Glutamatergic neuron (in vitro differentiated cells): Measurements from ENCODE around the gene PALM. TPM values are rescaled to one million over a fixed set of nuclear protein-coding genes. Genes with fewer than 3 reads are reported as not detected.
A peak's percentile ranks its signal among the peaks of the same experiment; 100 is the strongest.
"Not testable (repeated sequence)": the region's sequence is repeated elsewhere in the genome, so short reads cannot be mapped to it uniquely, and the experiment has no call there.

ENCODE experiments used
- DNase-seq: peaks from one replicate; pipeline ENCODE4 v3.0.0; 2022
- H3K27ac Mint-ChIP-seq: one replicate; pipeline ENCODE4 v1.8.0; 2020; ENCODE audit warnings: mild to moderate bottlenecking, mixed read lengths, inconsistent platforms; ENCODE audit not compliant: unreplicated experiment
- H3K27me3 Mint-ChIP-seq: one replicate; pipeline ENCODE4 v1.8.0; 2020; ENCODE audit warnings: mild to moderate bottlenecking, moderate library complexity, mixed read lengths, inconsistent platforms; ENCODE audit not compliant: unreplicated experiment
- H3K36me3 Mint-ChIP-seq: one replicate; pipeline ENCODE4 v1.8.0; 2020; ENCODE audit warnings: mild to moderate bottlenecking, mixed read lengths, inconsistent platforms; ENCODE audit not compliant: unreplicated experiment
- H3K4me1 Mint-ChIP-seq: one replicate; pipeline ENCODE4 v1.8.0; 2020; ENCODE audit warnings: mild to moderate bottlenecking, low read depth, mixed read lengths, inconsistent platforms; ENCODE audit not compliant: unreplicated experiment
- H3K4me3 Mint-ChIP-seq: one replicate; pipeline ENCODE4 v1.8.0; 2020; ENCODE audit warnings: mild to moderate bottlenecking, mixed read lengths, inconsistent platforms; ENCODE audit not compliant: unreplicated experiment
- H3K9me3 Mint-ChIP-seq: one replicate; pipeline ENCODE4 v1.8.0; 2020; ENCODE audit warnings: mild to moderate bottlenecking, moderate library complexity, mixed read lengths, inconsistent platforms; ENCODE audit not compliant: unreplicated experiment
- total RNA-seq: library from RNA; stranded (reverse); fragmentation: NEBNext Ultra II Directional; extraction: Animal tissue kit (Norgen Biotek cat#: 25700); gene quantifications from one replicate; pipeline ENCODE4 v1.2.1, GENCODE V29; 2021; ENCODE audit not compliant: unreplicated experiment
- TF ChIP-seq, protein P1 (sequence below): fragments of 200-600 bp; sonication (generic); IDR thresholded peaks from one replicate; pipeline ENCODE4 v1.5.0; 2021; ENCODE audit not compliant: partially characterized antibody, unreplicated experiment

The PALM gene
- total RNA-seq, 1 donor from 2014 or later, result 349 TPM

DNA sequence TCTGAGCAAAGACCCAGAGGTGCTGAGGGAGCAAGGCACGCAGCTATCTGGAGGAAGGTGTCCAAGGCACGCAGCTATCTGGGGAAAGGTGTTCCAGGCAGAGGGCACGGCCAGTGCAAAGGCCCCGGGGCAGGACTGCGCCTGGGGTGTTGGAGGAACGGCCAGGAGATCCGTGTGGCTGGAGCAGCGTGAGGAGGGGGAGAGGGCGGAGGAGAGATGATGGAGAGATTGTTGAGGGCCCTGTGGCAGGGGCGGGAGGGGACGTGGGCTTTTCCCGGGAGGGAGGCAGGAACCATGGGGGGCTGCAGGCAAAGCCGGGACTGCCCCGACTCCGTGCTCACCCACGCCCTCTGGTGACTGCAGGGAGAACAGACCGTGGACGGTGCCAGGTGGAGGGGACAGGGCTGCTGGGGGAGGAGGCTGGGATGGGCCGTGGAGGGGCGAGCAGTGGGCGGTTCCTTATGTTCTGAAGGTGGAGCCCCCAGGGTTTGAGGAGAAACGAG is 28.9 kb downstream of the PALM start:
- Mint-ChIP-seq H3K4me1 (peaks cover 2% of the 10 kb centered on the region), H3K27me3 (peaks cover 35% of the 10 kb centered on the region), H3K9me3 (peaks cover 38% of the 10 kb centered on the region), H3K27ac (peak overlapping the region; percentile 28), H3K36me3 (no peaks in the 10 kb centered on the region), H3K4me3 (no peak overlapping the region)
- DNase-seq, result peak; percentile 76
- TF ChIP-seq, protein P1, sequence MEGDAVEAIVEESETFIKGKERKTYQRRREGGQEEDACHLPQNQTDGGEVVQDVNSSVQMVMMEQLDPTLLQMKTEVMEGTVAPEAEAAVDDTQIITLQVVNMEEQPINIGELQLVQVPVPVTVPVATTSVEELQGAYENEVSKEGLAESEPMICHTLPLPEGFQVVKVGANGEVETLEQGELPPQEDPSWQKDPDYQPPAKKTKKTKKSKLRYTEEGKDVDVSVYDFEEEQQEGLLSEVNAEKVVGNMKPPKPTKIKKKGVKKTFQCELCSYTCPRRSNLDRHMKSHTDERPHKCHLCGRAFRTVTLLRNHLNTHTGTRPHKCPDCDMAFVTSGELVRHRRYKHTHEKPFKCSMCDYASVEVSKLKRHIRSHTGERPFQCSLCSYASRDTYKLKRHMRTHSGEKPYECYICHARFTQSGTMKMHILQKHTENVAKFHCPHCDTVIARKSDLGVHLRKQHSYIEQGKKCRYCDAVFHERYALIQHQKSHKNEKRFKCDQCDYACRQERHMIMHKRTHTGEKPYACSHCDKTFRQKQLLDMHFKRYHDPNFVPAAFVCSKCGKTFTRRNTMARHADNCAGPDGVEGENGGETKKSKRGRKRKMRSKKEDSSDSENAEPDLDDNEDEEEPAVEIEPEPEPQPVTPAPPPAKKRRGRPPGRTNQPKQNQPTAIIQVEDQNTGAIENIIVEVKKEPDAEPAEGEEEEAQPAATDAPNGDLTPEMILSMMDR, result peak; percentile 46

DNA sequence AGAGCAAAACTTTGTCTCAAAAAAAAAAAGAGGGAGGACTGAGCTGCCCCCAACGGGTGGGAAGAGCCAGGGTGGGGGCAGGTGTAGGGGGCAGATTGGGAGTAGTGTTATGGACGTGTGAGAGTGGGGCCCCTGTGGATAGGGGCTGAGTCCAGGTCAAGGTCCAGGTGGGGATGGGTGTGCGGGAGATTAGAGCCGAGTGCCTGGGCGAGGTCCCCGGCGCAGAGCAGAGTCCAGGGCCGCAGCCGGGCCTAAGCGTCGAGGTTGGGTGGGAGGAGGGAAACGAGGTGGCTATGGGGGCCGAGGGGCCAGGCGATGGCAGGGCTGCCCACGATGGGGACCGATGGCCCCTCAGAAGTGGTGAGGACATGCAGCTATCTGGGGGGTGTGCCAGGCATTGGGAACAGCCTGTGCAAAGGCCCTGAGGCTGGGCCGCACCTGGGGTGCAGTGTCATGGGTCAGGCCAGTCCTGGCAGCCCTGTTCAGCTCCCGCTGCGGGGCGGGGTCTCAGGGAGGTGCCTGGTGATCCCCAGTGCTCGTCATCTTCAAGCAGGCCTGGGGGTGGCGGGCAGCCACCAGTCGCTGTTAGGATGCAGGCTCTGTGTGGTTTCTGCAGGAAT is 29.9 kb downstream of the PALM start:
- Mint-ChIP-seq H3K27me3 (peaks cover 29% of the 10 kb centered on the region), H3K4me3 (no peak overlapping the region), H3K27ac (no peak overlapping the region), H3K36me3 (no peaks in the 10 kb centered on the region), H3K9me3 (peaks cover 37% of the 10 kb centered on the region), H3K4me1 (peaks cover 2% of the 10 kb centered on the region)
- TF ChIP-seq, protein P1, result no peak
- DNase-seq, result no peak

DNA sequence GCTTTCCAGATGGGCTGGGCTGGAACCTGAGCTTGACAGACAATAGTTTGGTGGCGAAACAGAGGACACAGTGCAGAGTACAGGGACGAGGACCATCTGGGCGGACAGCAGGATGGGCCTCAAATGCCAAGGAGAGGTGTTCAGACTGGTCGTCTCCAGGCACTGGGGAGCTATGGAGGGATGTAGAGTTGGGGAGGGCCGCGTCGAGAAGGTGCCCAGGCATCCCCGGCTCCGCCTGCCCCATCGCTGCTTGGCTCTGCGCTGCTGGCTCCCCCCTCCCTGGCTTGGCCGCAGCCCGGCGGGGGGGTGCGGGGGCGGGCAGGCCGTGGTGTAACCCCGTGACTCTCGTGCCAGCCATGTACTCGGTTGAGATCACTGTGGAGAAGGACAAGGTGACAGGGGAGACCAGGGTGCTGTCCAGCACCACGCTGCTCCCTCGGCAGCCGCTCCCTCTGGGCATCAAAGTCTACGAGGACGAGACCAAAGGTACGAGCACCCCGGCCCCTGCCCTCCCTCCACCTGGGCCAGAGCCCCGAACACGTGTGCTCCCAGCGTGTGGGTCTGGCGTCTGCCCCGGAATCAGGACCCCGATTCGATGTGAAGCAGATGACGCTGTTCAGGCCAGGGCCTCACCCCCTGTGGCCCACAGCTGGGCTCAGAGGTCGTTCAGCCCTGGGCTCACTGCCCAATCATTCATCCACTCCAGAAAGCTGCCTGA is 31.4 kb downstream of the PALM start:
- no peak for DNase-seq
- Mint-ChIP-seq H3K27ac (no peak overlapping the region), H3K36me3 (no peaks in the 10 kb centered on the region), H3K4me1 (no peaks in the 10 kb centered on the region), H3K27me3 (peaks cover 28% of the 10 kb centered on the region), H3K4me3 (no peak overlapping the region), H3K9me3 (peaks cover 38% of the 10 kb centered on the region)
- TF ChIP-seq, protein P1, result no peak

DNA sequence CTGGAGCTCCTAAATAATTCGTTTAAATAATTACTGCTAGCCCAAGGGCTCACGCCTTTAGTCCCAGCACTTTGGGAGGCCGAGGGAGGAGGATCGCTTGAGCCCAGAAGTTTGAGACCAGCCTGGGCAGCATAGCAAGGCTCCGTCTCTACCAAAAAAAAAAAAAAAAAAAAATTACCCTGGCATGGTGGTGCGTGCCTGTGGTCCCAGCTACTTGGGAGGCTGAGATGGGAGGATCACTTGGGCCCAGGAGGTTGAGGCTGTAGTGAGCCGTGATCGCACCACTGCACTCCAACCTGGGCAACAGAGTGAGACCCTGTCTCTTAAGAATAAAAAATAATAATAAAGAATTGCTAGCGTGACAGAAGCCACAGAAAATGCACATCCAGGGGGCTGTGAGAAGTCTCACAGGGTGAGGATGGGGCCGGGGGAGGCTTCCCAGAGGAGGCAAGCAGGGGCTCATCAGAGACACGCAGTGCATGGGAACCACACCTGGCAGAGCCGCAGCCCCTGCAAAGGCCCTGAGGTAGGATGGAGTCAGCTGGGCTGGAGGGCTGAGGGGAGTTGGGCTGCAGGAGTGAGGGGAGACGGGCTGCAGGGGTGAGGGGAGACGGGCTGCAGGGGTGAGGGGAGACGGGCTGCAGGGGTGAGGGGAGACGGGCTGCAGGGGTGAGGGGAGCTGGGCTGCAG is 32.2 kb downstream of the PALM start:
- not testable (repeated sequence) for DNase-seq, H3K27ac Mint-ChIP-seq, H3K4me3 Mint-ChIP-seq, H3K4me1 Mint-ChIP-seq, H3K36me3 Mint-ChIP-seq
- H3K27me3 Mint-ChIP-seq, result peaks cover 29% of the 10 kb centered on the region
- H3K9me3 Mint-ChIP-seq, result peaks cover 43% of the 10 kb centered on the region

DNA sequence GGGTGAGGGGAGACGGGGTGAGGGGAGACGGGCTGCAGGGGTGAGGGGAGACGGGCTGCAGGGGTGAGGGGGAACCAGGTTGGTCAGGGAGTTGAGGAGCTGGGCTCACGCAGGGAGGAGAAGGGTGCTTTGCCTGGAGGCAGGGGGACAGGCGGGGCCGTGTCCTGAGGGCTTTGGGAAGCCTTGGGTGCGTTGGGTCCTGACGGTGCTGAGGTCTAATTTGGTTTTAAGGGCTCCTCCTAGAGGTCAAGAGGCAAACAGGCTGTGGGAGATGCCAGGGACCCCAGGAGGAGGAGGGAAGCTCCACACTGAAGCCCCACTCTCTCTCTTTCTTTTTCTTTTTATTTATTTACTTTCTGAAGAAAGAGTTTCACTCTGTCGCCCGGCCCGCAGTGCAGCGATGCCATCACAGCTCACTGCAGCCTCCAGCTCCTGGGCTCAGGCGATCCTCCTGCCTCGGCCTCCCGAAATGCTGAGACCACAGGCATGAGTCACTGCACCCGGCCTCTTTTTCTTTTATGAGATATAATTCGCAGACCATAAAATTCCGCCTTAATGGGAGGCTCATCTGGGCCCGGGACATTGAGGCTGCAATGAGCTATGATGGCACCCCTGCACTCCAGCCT is 32.9 kb downstream of the PALM start:
- Mint-ChIP-seq H3K27ac (peak overlapping the region; percentile 55), H3K9me3 (peaks cover 44% of the 10 kb centered on the region), H3K36me3 (no peaks in the 10 kb centered on the region), H3K27me3 (peaks cover 30% of the 10 kb centered on the region), H3K4me3 (no peak overlapping the region), H3K4me1 (no peaks in the 10 kb centered on the region)
- DNase-seq, result no peak
- TF ChIP-seq, protein P1, result no peak
